ENCODE measurements around the gene ST3GAL3. TPM values are rescaled to one million over a fixed set of nuclear protein-coding genes. Genes with fewer than 3 reads are reported as not detected.

The ST3GAL3 gene
- total RNA-seq, 6 experiments from 2014 or later, result 6.4 to 14.2 (median 12.0) TPM

- peaks cover 0 to 17% (median 9%) of the 10 kb centered on the region in 4 donors for H3K4me1 ChIP-seq
- ATAC-seq (no peak), DNase-seq (no peak)
- peak overlapping the region; percentile 95 to 98 (median 96) for H3K27ac ChIP-seq
- H3K36me3 ChIP-seq, result peaks cover 0 to 5% (median 0%) of the 10 kb centered on the region in 4 donors
- H3K27me3 ChIP-seq, result no peaks in the 10 kb centered on the region
- H3K4me3 ChIP-seq, result peak overlapping the region; percentile 44 to 88 (median 79)
- intact Hi-C loops (cut with DNase I), result no loop called here
- WGBS (ENCODE audit: insufficient coverage, low coverage, low lambda C conversion rate, missing lambda C conversion rate), result 0% methylated on average over 3 of the region's 3 CpGs
- no peak for TF ChIP-seq CTCF (IDR thresholded peaks at IDR 0.05)
- no peak for TF ChIP-seq POLR2A (IDR thresholded peaks at IDR 0.05)
- no peaks in the 10 kb centered on the region for H3K9me3 ChIP-seq
Measured at GRCh38 chr1:43945674-43946235, 238.4 kb downstream of the ST3GAL3 start.

GRCh38 chr1:43946236-43947060, 239.1 kb downstream of the ST3GAL3 start, which contains the start of gene IPO13:
IPO13 (plus strand) TSS chr1:43946950; CDS start chr1:43947601, 651 bp downstream.
- Histone ChIP-seq H3K27ac (peak within 1 kb of the TSS; percentile 95 to 98 (median 96)), H3K4me1 (peaks cover 0 to 17% (median 9%) of the 10 kb centered on the region in 4 donors), H3K4me3 (peak within 1 kb of the TSS; percentile 44 to 88 (median 79)), H3K27me3 (no peaks in the 10 kb centered on the region), H3K36me3 (peaks cover 0 to 5% (median 0%) of the 10 kb centered on the region in 4 donors), H3K9me3 (no peaks in the 10 kb centered on the region)
- DNase-seq, result peak; percentile 97 to 98 (median 98)
- peak; percentile 83 for TF ChIP-seq POLR2A (IDR thresholded peaks at IDR 0.05)
- TF ChIP-seq CTCF (IDR thresholded peaks at IDR 0.05), result peak; percentile 73 to 81 (median 74)
- intact Hi-C loops (cut with DNase I), result no loop called here
- WGBS (ENCODE audit: insufficient coverage, low coverage, low lambda C conversion rate, missing lambda C conversion rate), result 0% methylated on average over 10 of the region's 74 CpGs
- ATAC-seq, result peak; percentile 96 to 98 (median 97)

- peak overlapping the region; percentile 95 to 98 (median 96) for H3K27ac ChIP-seq
- peak in 1 of 3 donors; percentile 41 for DNase-seq
Measured at GRCh38 chr1:43947061-43947873, 239.9 kb downstream of the ST3GAL3 start.

More at GRCh38 chr1:43947061-43947873, 239.9 kb downstream of the ST3GAL3 start:
- H3K36me3 ChIP-seq, result peaks cover 0 to 5% (median 0%) of the 10 kb centered on the region in 4 donors
- peaks cover 0 to 17% (median 9%) of the 10 kb centered on the region in 4 donors for H3K4me1 ChIP-seq
- ATAC-seq, result peak in 1 of 4 donors; percentile 3
- no peaks in the 10 kb centered on the region for H3K9me3 ChIP-seq
- intact Hi-C loops (cut with DNase I), result no loop called here
- 8% methylated on average over 8 of the region's 27 CpGs for WGBS (ENCODE audit: insufficient coverage, low coverage, low lambda C conversion rate, missing lambda C conversion rate)
- H3K27me3 ChIP-seq, result no peaks in the 10 kb centered on the region
- H3K4me3 ChIP-seq, result peak overlapping the region; percentile 44 to 88 (median 79)
- no peak for TF ChIP-seq POLR2A (IDR thresholded peaks at IDR 0.05)
- TF ChIP-seq CTCF (IDR thresholded peaks at IDR 0.05), result no peak

All from right lobe of liver (tissue), 6 donors.